Measurements from ENCODE around the gene ZNF629.

ZNF629 gene

DNA sequence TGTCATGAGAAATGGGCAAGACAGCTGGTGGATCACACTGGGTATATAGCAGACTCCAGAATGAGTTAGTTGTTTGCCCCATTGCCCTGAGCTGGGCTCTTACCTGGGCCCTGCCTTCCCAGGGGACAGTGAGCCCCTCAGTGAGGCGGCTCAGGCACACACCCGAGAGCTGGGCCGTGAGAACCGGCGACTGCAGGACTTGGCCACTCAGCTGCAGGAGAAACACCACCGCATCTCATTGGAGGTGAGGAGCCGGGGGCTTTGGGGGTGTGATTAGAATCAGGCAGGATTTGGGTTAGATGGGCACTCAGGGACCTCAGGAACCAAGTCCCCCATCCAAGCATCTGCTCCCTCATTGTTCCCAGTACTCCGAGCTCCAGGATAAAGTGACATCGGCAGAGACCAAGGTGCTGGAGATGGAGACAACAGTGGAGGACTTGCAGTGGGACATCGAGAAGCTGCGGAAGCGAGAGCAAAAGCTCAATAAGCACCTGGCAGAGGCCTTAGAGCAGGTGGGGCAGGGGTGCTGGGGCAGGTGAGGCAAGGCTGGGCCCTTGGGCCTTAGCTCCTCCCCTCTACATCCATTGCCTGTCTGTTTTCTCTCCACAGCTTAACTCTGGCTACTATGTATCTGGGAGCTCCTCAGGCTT is 22.1 kb downstream of the ZNF629 start:
- TF ChIP-seq, protein P1, sequence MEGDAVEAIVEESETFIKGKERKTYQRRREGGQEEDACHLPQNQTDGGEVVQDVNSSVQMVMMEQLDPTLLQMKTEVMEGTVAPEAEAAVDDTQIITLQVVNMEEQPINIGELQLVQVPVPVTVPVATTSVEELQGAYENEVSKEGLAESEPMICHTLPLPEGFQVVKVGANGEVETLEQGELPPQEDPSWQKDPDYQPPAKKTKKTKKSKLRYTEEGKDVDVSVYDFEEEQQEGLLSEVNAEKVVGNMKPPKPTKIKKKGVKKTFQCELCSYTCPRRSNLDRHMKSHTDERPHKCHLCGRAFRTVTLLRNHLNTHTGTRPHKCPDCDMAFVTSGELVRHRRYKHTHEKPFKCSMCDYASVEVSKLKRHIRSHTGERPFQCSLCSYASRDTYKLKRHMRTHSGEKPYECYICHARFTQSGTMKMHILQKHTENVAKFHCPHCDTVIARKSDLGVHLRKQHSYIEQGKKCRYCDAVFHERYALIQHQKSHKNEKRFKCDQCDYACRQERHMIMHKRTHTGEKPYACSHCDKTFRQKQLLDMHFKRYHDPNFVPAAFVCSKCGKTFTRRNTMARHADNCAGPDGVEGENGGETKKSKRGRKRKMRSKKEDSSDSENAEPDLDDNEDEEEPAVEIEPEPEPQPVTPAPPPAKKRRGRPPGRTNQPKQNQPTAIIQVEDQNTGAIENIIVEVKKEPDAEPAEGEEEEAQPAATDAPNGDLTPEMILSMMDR (IDR thresholded peaks at IDR 0.05; ENCODE audit: borderline replicate concordance, insufficient read depth, low read depth, low read length) = no peak
- H3K4me3 ChIP-seq (ENCODE audit: low read depth, low read length) = no peak overlapping the region

DNA sequence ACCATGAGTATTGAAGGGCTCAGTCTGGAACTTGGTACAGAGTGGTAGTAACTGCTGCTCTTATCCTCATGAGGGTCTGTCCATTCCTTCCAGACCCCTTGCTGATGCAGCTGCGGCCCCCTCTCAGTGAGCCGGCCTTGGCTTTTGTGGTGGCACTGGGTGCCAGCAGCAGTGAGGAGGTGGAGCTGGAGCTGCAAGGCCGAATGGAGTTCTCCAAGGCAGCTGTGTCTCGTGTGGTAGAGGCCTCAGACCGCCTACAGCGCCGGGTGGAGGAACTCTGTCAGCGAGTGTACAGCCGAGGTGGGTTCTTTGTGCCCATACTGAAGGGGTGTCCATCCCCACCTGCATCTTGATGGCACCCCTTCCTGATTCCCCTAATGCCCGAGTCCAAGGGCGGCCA is 22.9 kb downstream of the ZNF629 start:
- H3K4me3 ChIP-seq (ENCODE audit: low read depth, low read length) = no peak overlapping the region
- TF ChIP-seq, protein P1 (IDR thresholded peaks at IDR 0.05; ENCODE audit: borderline replicate concordance, insufficient read depth, low read depth, low read length) = no peak

DNA sequence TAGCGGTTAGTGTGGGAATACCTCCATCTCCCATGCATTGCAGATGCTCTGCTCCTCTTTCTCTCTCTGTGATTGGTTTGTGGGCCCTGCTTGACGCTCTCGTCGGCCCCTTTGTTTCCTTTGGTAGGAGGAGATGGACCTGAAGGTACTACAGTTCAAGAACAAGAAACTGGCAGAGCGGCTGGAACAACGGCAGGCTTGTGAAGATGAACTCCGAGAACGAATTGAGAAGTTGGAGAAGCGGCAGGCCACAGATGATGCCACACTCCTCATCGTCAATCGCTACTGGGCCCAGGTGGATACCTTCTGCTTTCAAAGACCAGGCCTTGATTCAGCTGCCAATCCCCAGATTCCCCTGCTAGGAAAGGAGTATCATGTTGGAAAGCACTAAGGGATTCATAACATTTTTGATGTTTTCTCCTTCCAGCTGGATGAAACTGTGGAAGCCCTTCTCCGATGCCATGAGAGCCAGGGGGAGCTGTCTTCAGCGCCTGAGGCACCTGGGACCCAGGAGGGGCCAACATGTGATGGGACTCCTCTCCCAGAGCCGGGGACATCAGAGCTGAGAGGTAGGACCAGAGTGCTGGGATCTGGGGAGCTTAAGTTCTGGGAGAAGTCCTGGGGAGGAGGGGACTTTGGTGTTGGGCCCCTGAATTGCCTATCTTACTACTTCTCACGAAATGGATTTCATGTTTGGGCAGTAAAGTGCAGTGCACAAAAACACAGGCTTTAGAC is 23.8 kb downstream of the ZNF629 start:
- H3K4me3 ChIP-seq (ENCODE audit: low read depth, low read length) = peak overlapping the region; percentile 80
- TF ChIP-seq, protein P1 (IDR thresholded peaks at IDR 0.05; ENCODE audit: borderline replicate concordance, insufficient read depth, low read depth, low read length) = no peak

DNA sequence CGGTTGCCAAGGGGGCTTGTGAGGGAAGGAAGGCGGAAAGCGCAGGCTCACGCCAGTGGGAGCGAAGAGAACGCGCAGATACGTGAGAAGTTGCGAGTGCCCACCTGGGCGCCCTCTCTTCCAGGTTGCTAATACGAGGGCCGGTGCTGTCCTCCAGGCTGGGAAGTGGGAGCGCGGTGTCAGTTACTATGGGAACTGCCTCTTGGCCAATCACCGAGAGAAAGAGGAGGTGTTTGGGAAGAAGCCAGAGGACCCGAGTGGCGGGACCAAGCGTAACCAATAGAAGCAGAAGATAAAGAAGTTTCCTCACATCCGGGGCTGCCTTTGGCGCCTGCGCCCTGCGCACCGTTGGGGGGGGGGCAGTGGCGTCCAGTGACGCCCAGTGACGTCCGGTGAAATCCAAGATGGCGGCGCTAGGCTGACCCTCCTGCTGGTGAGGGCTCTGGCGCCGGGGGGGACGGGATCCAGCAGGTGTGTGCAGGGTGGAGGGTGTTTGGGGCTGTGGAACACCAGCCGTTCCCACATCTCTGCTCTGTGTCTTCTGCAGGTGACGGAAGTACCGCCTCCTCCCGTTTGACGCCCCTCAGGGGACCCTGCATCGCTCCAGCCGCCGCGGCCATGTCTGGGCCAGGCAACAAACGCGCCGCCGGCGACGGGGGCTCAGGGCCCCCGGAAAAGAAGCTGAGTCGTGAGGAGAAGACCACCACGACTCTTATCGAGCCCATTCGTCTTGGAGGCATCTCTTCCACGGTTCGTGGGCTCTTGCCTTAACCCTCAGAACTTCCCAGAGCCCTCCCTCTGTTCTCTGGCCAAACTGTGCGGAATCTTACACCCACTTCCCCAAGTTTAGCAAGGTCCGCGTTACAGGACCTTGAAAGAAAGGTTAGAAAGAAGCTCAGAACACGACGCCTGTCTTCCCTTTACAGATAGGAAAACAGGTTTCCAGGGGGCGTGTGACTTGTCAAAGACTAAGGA is 24.8 kb downstream of the ZNF629 start, which contains the start of the genes CFAP119 and RNF40:
Gene CFAP119 (minus strand): TSS at position 135 of the 975 bp plus-strand sequence. CDS start 314 bp downstream, outside the sequence.
Gene RNF40 (plus strand): TSS at position 395 of the 975 bp plus-strand sequence. CDS start 224 bp downstream, at position 619.
- H3K4me3 ChIP-seq (ENCODE audit: low read depth, low read length) = peak within 1 kb of the TSS; percentile 80
- TF ChIP-seq, protein P1 (IDR thresholded peaks at IDR 0.05; ENCODE audit: borderline replicate concordance, insufficient read depth, low read depth, low read length) = no peak

DNA sequence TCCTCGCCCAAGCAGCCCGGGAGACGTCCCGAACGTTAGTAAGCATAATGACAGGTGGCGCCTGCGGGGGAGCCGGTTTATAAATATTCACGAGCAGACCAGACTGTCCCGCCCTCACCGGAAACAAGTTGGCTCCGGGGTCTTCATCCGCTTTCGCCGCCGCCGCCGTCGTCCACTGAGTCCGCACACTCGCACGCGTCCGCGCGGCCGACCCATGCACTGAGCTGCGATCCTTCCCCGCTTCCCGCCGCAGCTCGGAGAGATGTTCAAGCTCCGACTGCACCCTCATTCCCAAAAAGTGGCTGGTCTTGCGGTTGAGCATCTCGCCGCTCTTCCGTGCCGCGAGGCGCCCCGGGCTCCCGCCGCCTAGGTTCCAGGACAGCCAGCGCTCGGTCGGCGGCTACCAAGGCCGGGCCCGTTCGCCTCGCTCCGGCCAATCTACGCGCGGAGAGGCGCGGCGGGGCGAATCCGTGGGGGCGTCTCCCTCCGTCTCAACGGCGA is 25.5 kb downstream of the ZNF629 start:
- TF ChIP-seq, protein P1 (IDR thresholded peaks at IDR 0.05; ENCODE audit: borderline replicate concordance, insufficient read depth, low read depth, low read length) = no peak

DNA sequence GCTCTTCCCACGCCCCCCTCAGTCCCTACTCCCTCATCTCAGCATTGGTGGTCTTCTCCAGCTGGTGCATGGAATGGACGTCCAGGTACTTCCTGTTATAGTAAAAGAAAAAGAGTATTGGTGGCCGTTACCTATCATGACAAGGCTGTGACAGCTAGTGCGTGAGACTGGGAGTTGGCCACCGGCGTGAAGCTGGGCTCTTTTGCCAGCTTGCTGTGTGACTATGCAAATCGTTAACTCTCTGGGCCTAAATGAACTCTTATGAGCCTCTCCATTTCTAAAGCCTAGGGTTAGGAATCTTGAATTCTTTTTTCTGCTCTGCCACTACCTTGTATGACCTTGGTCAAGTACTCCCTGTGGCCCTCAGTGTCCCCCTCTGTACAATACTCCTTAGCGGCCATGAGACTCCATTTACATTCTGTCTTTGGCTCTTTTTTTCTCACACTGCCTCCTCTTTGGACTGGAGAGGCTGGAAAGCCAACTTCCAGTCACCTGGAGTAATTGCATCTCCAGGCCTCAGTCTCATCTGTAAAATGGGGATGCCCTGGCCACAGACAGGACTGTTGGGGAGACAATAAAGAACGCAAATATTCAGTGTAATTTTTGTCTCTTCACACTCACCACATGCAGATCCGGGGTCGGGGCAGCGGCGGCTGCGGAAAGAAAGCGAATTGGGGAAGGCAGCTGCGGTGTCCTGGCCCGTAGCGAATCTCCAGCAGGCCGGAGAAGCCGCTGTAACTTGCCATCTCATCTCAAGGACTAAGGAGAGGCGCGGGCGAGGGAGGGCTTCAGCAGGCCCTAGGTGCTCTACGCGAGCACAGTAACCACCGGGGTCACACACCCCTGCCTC is 26.2 kb downstream of the ZNF629 start:
- TF ChIP-seq, protein P1 (IDR thresholded peaks at IDR 0.05; ENCODE audit: borderline replicate concordance, insufficient read depth, low read depth, low read length) = no peak
- peak overlapping the region; percentile 80 for H3K4me3 ChIP-seq (ENCODE audit: low read depth, low read length)

More for the DNA sequence above, 25.5 kb downstream of the ZNF629 start:
- peak overlapping the region; percentile 80 for H3K4me3 ChIP-seq (ENCODE audit: low read depth, low read length)

All from GM12875 (cell line).